ENCODE data around the gene SDC1. TPM values are rescaled to one million over a fixed set of nuclear protein-coding genes. Genes with fewer than 3 reads are reported as not detected.

The SDC1 gene
- polyA plus RNA-seq, 3 donors: not detected

- Mint-ChIP-seq H3K27me3 (ENCODE audit: low read depth in 3 of 3) (peaks cover 2 to 4% (median 3%) of the 10 kb centered on the region in 3 donors), H3K4me3 (no peak overlapping the region), H3K36me3 (no peaks in the 10 kb centered on the region), H3K27ac (no peak overlapping the region), H3K9me3 (no peaks in the 10 kb centered on the region), H3K4me1 (no peaks in the 10 kb centered on the region)
- intact Hi-C loops (cut with micrococcal nuclease): no loop called here
- Histone ChIP-seq H3K4me1 (ENCODE audit: control insufficient read depth in 1 of 2, insufficient read depth in 2 of 2, low read length in 2 of 2) (no peaks in the 10 kb centered on the region), H3K79me2 (ENCODE audit: insufficient read depth, low read length) (no peaks in the 10 kb centered on the region), H3K4me2 (replicated peaks; ENCODE audit: extremely low read depth, low read length, poor library complexity, severe bottlenecking) (no peak overlapping the region), H2AFZ (ENCODE audit: insufficient read depth, low read depth, low read length, poor library complexity, severe bottlenecking) (no peak overlapping the region), H3K36me3 (replicated peaks in 1 of 2; ENCODE audit: control insufficient read depth in 1 of 2, insufficient read depth in 2 of 2, low read length in 2 of 2) (no peaks in the 10 kb centered on the region), H3K9ac (ENCODE audit: insufficient read depth, low read length, poor library complexity, severe bottlenecking) (no peak overlapping the region), H3K27me3 (ENCODE audit: control insufficient read depth in 2 of 2, insufficient read depth in 2 of 2, low read length in 2 of 2) (no peaks in the 10 kb centered on the region), H3K4me3 (replicated peaks in 1 of 3; ENCODE audit: low read depth in 2 of 3, low read length in 3 of 3) (no peak overlapping the region), H4K20me1 (ENCODE audit: insufficient read depth, low read length) (no peaks in the 10 kb centered on the region), H3K9me3 (replicated peaks in 1 of 2; ENCODE audit: control insufficient read depth in 1 of 2, insufficient read depth in 1 of 2, low read length in 2 of 2) (no peaks in the 10 kb centered on the region), H3K27ac (ENCODE audit: low read depth in 1 of 2, low read length in 2 of 2) (no peak overlapping the region)
- no peak for TF ChIP-seq CTCF (IDR thresholded peaks at IDR 0.05)
- no peak for DNase-seq
- WGBS (ENCODE audit: insufficient coverage): 95% methylated on average over 5 of the region's 10 CpGs
These were observed 46.1 kb downstream of the SDC1 start for GRCh38 chr2:20178666-20179465.

- H3K9me3 ChIP-seq (replicated peaks in 1 of 2; ENCODE audit: control insufficient read depth in 1 of 2, insufficient read depth in 1 of 2, low read length in 2 of 2): no peaks in the 10 kb centered on the region
- Mint-ChIP-seq H3K27ac (no peak overlapping the region), H3K4me3 (no peak overlapping the region), H3K9me3 (no peaks in the 10 kb centered on the region), H3K36me3 (no peaks in the 10 kb centered on the region), H3K27me3 (ENCODE audit: low read depth in 3 of 3) (peaks cover 0 to 4% (median 3%) of the 10 kb centered on the region in 3 donors), H3K4me1 (no peaks in the 10 kb centered on the region)
- no peaks in the 10 kb centered on the region for H3K79me2 ChIP-seq (ENCODE audit: insufficient read depth, low read length)
- H4K20me1 ChIP-seq (ENCODE audit: insufficient read depth, low read length): no peaks in the 10 kb centered on the region
- H3K27me3 ChIP-seq (ENCODE audit: control insufficient read depth in 2 of 2, insufficient read depth in 2 of 2, low read length in 2 of 2): no peaks in the 10 kb centered on the region
- intact Hi-C loops (cut with micrococcal nuclease): no loop called here
- H2AFZ ChIP-seq (ENCODE audit: insufficient read depth, low read depth, low read length, poor library complexity, severe bottlenecking): no peak overlapping the region
- TF ChIP-seq CTCF (IDR thresholded peaks at IDR 0.05): no peak
- H3K4me1 ChIP-seq (ENCODE audit: control insufficient read depth in 1 of 2, insufficient read depth in 2 of 2, low read length in 2 of 2): no peaks in the 10 kb centered on the region
- no peak for DNase-seq
- H3K9ac ChIP-seq (ENCODE audit: insufficient read depth, low read length, poor library complexity, severe bottlenecking): no peak overlapping the region
- no peak overlapping the region for H3K4me3 ChIP-seq (replicated peaks in 1 of 3; ENCODE audit: low read depth in 2 of 3, low read length in 3 of 3)
- H3K4me2 ChIP-seq (replicated peaks; ENCODE audit: extremely low read depth, low read length, poor library complexity, severe bottlenecking): no peak overlapping the region
- WGBS (ENCODE audit: insufficient coverage): 98% methylated on average over 14 of the region's 14 CpGs
- H3K27ac ChIP-seq (ENCODE audit: low read depth in 1 of 2, low read length in 2 of 2): no peak overlapping the region
- no peaks in the 10 kb centered on the region for H3K36me3 ChIP-seq (replicated peaks in 1 of 2; ENCODE audit: control insufficient read depth in 1 of 2, insufficient read depth in 2 of 2, low read length in 2 of 2)
These were observed 46.7 kb downstream of the SDC1 start for GRCh38 chr2:20178249-20178607.

Measured in CD14-positive monocyte (primary cell).